Left lung (tissue), 10 donors: ENCODE measurements around the gene VGLL4. TPM values are rescaled to one million over a fixed set of nuclear protein-coding genes. Genes with fewer than 3 reads are reported as not detected.
"Not testable (repeated sequence)": the region's sequence is repeated elsewhere in the genome, so short reads cannot be mapped to it uniquely, and the experiment has no call there.

Source experiments
- ATAC-seq: fragments of 200-7000 bp; cut with Tn5 transposase; one replicate; pipeline ENCODE4 v1.9.1; 2020; ENCODE audit warnings: moderate library complexity
- DNase-seq, 4 donors: peaks; one replicate each; pipeline ENCODE4 v3.0.0-alpha.2; 2013 to 2020
- H3K27ac ChIP-seq, 2 donors: fragments of 200-600 bp; sonication (generic) in 1 of 2; one replicate each; pipeline versions ENCODE4 v1.5.0 to v1.8.0; 2020 to 2021
- H3K27me3 ChIP-seq, 2 donors: fragments of 200-600 bp; sonication (generic) in 1 of 2; one replicate each; pipeline versions ENCODE4 v1.5.0 to v1.8.0; 2020 to 2021
- H3K36me3 ChIP-seq, 2 donors: fragments of 200-600 bp; sonication (generic) in 1 of 2; one replicate each; pipeline versions ENCODE4 v1.5.0 to v1.8.0; 2020 to 2021
- H3K4me1 ChIP-seq, 2 donors: fragments of 200-600 bp; one replicate each; pipeline ENCODE4 v1.8.0; 2021
- H3K4me3 ChIP-seq, 2 donors: fragments of 200-600 bp; sonication (generic) in 1 of 2; one replicate each; pipeline versions ENCODE4 v1.5.0 to v1.8.0; 2020 to 2021; ENCODE audit warnings: mild to moderate bottlenecking in 1 of 2
- H3K9me3 ChIP-seq, 2 donors: fragments of 200-600 bp; sonication (generic) in 1 of 2; one replicate each; pipeline versions ENCODE4 v1.5.0 to v1.8.0; 2020 to 2021
- CTCF ChIP-seq, 2 donors: fragments of 200-600 bp; sonication (generic) in 1 of 2; IDR thresholded peaks; one replicate each; pipeline versions ENCODE4 v1.5.0 to v1.8.0; 2021; ENCODE audit warnings: antibody characterized with exemption in 2 of 2
- intact Hi-C, 2 donors: fragments of 100-400 bp; cut with DNase I; formaldehyde crosslinking; loops; one replicate each; pipeline versions ENCODE4 v1.11.2 to v1.14.2; 2022
- polyA plus RNA-seq, 6 donors: library from polyadenylated mRNA; unstranded; fragments of 120-200 nt; gene quantifications; one replicate each; pipeline ENCODE4 v1.2.1, GENCODE V29; 2013; ENCODE audit not compliant: insufficient read length in 6 of 6
- total RNA-seq, 2 donors: library from RNA; stranded (reverse); fragmentation: NEBNext Ultra II Directional; extraction: Animal tissue kit (Norgen Biotek cat#: 25700); gene quantifications; one replicate each; pipeline ENCODE4 v1.2.1, GENCODE V29; 2021
- donor health status: DM: no; HTN: yes; CAD: no.
- donor health status: DM: no; HTN: no; CAD: no.

The VGLL4 gene
- total and polyA plus RNA-seq, 8 donors = 40.2 to 115 (median 106) TPM

- Histone ChIP-seq H3K27ac (no peak overlapping the region), H3K9me3 (no peaks in the 10 kb centered on the region), H3K36me3 (no peaks in the 10 kb centered on the region), H3K4me1 (no peaks in the 10 kb centered on the region), H3K4me3 (no peak overlapping the region), H3K27me3 (no peaks in the 10 kb centered on the region)
- ATAC-seq (no peak), DNase-seq (peak in 1 of 4 donors; percentile 8)
- TF ChIP-seq CTCF (IDR thresholded peaks at IDR 0.05) = no peak
- intact Hi-C loops = no loop called here
Measured at GRCh38 chr3:11690863-11691766, 47.4 kb upstream of the VGLL4 start.

- intact Hi-C loops = no loop called here
- ATAC-seq = no peak
Measured at GRCh38 chr3:11689749-11690148, 46.0 kb upstream of the VGLL4 start.

GRCh38 chr3:11684980-11685379 is 41.3 kb upstream of the VGLL4 start:
- H3K9me3 ChIP-seq, DNase-seq, H3K36me3 ChIP-seq, intact Hi-C loops, H3K4me1 ChIP-seq, H3K4me3 ChIP-seq, H3K27ac ChIP-seq, ATAC-seq, H3K27me3 ChIP-seq: not testable (repeated sequence)

More at GRCh38 chr3:11689749-11690148, 46.0 kb upstream of the VGLL4 start:
- DNase-seq = no peak
- Histone ChIP-seq H3K36me3 (no peaks in the 10 kb centered on the region), H3K9me3 (no peaks in the 10 kb centered on the region), H3K27ac (no peak overlapping the region), H3K4me3 (no peak overlapping the region), H3K27me3 (no peaks in the 10 kb centered on the region), H3K4me1 (no peaks in the 10 kb centered on the region)
- TF ChIP-seq CTCF (IDR thresholded peaks at IDR 0.05) = no peak

GRCh38 chr3:11680509-11680908 is 36.8 kb upstream of the VGLL4 start:
- Histone ChIP-seq H3K9me3 (no peaks in the 10 kb centered on the region), H3K27me3 (no peaks in the 10 kb centered on the region), H3K36me3 (no peaks in the 10 kb centered on the region), H3K4me3 (no peak overlapping the region), H3K27ac (no peak overlapping the region), H3K4me1 (peaks cover 0 to 3% of the 10 kb centered on the region in 2 donors)
- intact Hi-C loops = no loop called here
- ATAC-seq (no peak), DNase-seq (no peak)
- no peak for TF ChIP-seq CTCF (IDR thresholded peaks at IDR 0.05)

GRCh38 chr3:11679964-11680363 is 36.2 kb upstream of the VGLL4 start:
- no peak for ATAC-seq

More at GRCh38 chr3:11679964-11680363, 36.2 kb upstream of the VGLL4 start:
- H3K4me3 ChIP-seq = no peak overlapping the region
- no peaks in the 10 kb centered on the region for H3K27me3 ChIP-seq
- no peaks in the 10 kb centered on the region for H3K9me3 ChIP-seq
- intact Hi-C loops = no loop called here
- TF ChIP-seq CTCF (IDR thresholded peaks at IDR 0.05) = no peak
- DNase-seq = no peak
- no peaks in the 10 kb centered on the region for H3K36me3 ChIP-seq
- no peak overlapping the region for H3K27ac ChIP-seq
- peaks cover 0 to 3% of the 10 kb centered on the region in 2 donors for H3K4me1 ChIP-seq
